CD14-positive monocyte (primary cell): ENCODE measurements around the gene AMACR. TPM values are rescaled to one million over a fixed set of nuclear protein-coding genes. Genes with fewer than 3 reads are reported as not detected.
A peak's percentile ranks its signal among the peaks of the same experiment; 100 is the strongest.

Experiments used
- DNase-seq, 3 donors: peaks; one replicate each; pipeline ENCODE4 v3.0.0-alpha.2; 2011 to 2022
- H2AFZ ChIP-seq: 2 replicates; pipeline ENCODE4 v1.6.0; 2012; ENCODE audit warnings: mild to moderate bottlenecking, low read depth, low read length, inconsistent platforms; ENCODE audit not compliant: insufficient read depth, poor library complexity, severe bottlenecking
- H3K27ac ChIP-seq, 2 donors: 1 replicate in 1 of 2; 2 replicates in 1 of 2; pipeline ENCODE4 v1.5.1; 2012 to 2013; ENCODE audit warnings: low read length in 2 of 2, control low read depth in 1 of 2, inconsistent platforms in 1 of 2, low read depth in 1 of 2, mild to moderate bottlenecking in 1 of 2
- H3K27me3 ChIP-seq, 2 donors: one replicate each; pipeline versions ENCODE4 v1.6.0 to v1.6.1; 2011 to 2013; ENCODE audit warnings: low read length in 2 of 2; ENCODE audit not compliant: control insufficient read depth in 2 of 2, insufficient read depth in 2 of 2
- H3K36me3 ChIP-seq, 2 donors: replicated peaks in 1 of 2; 1 replicate in 1 of 2; 2 replicates in 1 of 2; pipeline versions ENCODE4 v1.5.1 to v1.6.1; 2012 to 2013; ENCODE audit warnings: low read length in 2 of 2, control low read depth in 1 of 2, inconsistent platforms in 1 of 2, mild to moderate bottlenecking in 1 of 2; ENCODE audit not compliant: insufficient read depth in 2 of 2, control insufficient read depth in 1 of 2
- H3K4me1 ChIP-seq, 2 donors: 1 replicate in 1 of 2; 2 replicates in 1 of 2; pipeline versions ENCODE4 v1.5.1 to v1.6.1; 2012 to 2013; ENCODE audit warnings: low read length in 2 of 2, control low read depth in 1 of 2, inconsistent platforms in 1 of 2, mild to moderate bottlenecking in 1 of 2, moderate library complexity in 1 of 2; ENCODE audit not compliant: insufficient read depth in 2 of 2, control insufficient read depth in 1 of 2
- H3K4me2 ChIP-seq: replicated peaks from 2 replicates; pipeline ENCODE3; 2012; ENCODE audit warnings: low read length, moderate library complexity, mild to moderate bottlenecking; ENCODE audit not compliant: poor library complexity, severe bottlenecking; ENCODE audit errors: extremely low read depth
- H3K4me3 ChIP-seq, 3 experiments: fragments of 200-600 bp in 1 of 3; sonication (generic) in 1 of 3; replicated peaks in 1 of 3; 1 replicate in 2 of 3; 2 replicates in 1 of 3; pipeline ENCODE4 v1.5.1; 2011 to 2013; ENCODE audit warnings: low read length in 3 of 3, mild to moderate bottlenecking in 3 of 3, control low read depth in 2 of 3, low read depth in 2 of 3, inconsistent platforms in 1 of 3, moderate library complexity in 1 of 3
- H3K79me2 ChIP-seq: 2 replicates; pipeline ENCODE4 v1.6.0; 2012; ENCODE audit warnings: mild to moderate bottlenecking, control low read depth, inconsistent platforms, low read length, moderate library complexity; ENCODE audit not compliant: insufficient read depth
- H3K9ac ChIP-seq: 2 replicates; pipeline ENCODE4 v1.6.0; 2017; ENCODE audit warnings: low read length, mild to moderate bottlenecking; ENCODE audit not compliant: insufficient read depth, poor library complexity, severe bottlenecking
- H3K9me3 ChIP-seq, 2 donors: replicated peaks in 1 of 2; 1 replicate in 1 of 2; 2 replicates in 1 of 2; pipeline versions ENCODE4 v1.5.1 to v1.6.1; 2012 to 2013; ENCODE audit warnings: low read length in 2 of 2, control low read depth in 1 of 2; ENCODE audit not compliant: control insufficient read depth in 1 of 2, insufficient read depth in 1 of 2
- H4K20me1 ChIP-seq: 2 replicates; pipeline ENCODE4 v1.6.0; 2012; ENCODE audit warnings: mild to moderate bottlenecking, low read length, control low read depth, moderate library complexity; ENCODE audit not compliant: insufficient read depth
- H3K27ac Mint-ChIP-seq, 7 donors: one replicate each; pipeline ENCODE4 v1.8.0; 2020; ENCODE audit warnings: mild to moderate bottlenecking in 7 of 7, mixed read lengths in 7 of 7, moderate library complexity in 6 of 7, inconsistent platforms in 2 of 7
- H3K27me3 Mint-ChIP-seq, 3 donors: one replicate each; pipeline ENCODE4 v1.8.0; 2021 to 2022; ENCODE audit warnings: low read depth in 3 of 3, mild to moderate bottlenecking in 3 of 3, mixed read lengths in 3 of 3, moderate library complexity in 3 of 3, inconsistent platforms in 1 of 3
- H3K36me3 Mint-ChIP-seq, 2 donors: one replicate each; pipeline ENCODE4 v1.8.0; 2020; ENCODE audit warnings: mixed read lengths in 2 of 2, inconsistent platforms in 1 of 2, mild to moderate bottlenecking in 1 of 2
- H3K4me1 Mint-ChIP-seq: one replicate; pipeline ENCODE4 v1.8.0; 2020; ENCODE audit warnings: mild to moderate bottlenecking, mixed read lengths
- H3K4me3 Mint-ChIP-seq, 2 donors: one replicate each; pipeline ENCODE4 v1.8.0; 2020; ENCODE audit warnings: mild to moderate bottlenecking in 2 of 2, mixed read lengths in 2 of 2, moderate library complexity in 1 of 2
- H3K9me3 Mint-ChIP-seq, 7 donors: one replicate each; pipeline ENCODE4 v1.8.0; 2020 to 2022; ENCODE audit warnings: mixed read lengths in 7 of 7, mild to moderate bottlenecking in 6 of 7, moderate library complexity in 6 of 7, inconsistent platforms in 2 of 7
- WGBS: methylation state at CpG from one replicate; pipeline ENCODE4 v1.1.5; 2013; ENCODE audit warnings: missing lambda C conversion rate; ENCODE audit not compliant: insufficient coverage; 5-methylcytosine and 5-hydroxymethylcytosine counted together
- intact Hi-C, 2 donors: fragments of 100-400 bp; cut with micrococcal nuclease; formaldehyde crosslinking; loops; one replicate each; pipeline versions ENCODE4 v1.15.0 to v1.15.1; 2023
- polyA plus RNA-seq, 3 donors: library from polyadenylated mRNA; depleted of rRNA in 1 of 3; unstranded in 2 of 3; stranded (reverse) in 1 of 3; fragments of 300-500 nt in 2 of 3; fragments of >200 nt in 1 of 3; fragmentation: Illumina TruSeq in 2 of 3; gene quantifications; 1 replicate in 2 of 3; 2 replicates in 1 of 3; pipeline ENCODE4 v1.2.3, GENCODE V29; 2012 to 2021
- TF ChIP-seq, protein P1 (sequence below): fragments of 200-600 bp; IDR thresholded peaks from one replicate; pipeline ENCODE4 v1.8.0; 2022; ENCODE audit warnings: antibody characterized with exemption, mild to moderate bottlenecking

AMACR gene
- polyA plus RNA-seq, 3 donors, result 1.2 to 6.1 (median 4.8) TPM

DNA sequence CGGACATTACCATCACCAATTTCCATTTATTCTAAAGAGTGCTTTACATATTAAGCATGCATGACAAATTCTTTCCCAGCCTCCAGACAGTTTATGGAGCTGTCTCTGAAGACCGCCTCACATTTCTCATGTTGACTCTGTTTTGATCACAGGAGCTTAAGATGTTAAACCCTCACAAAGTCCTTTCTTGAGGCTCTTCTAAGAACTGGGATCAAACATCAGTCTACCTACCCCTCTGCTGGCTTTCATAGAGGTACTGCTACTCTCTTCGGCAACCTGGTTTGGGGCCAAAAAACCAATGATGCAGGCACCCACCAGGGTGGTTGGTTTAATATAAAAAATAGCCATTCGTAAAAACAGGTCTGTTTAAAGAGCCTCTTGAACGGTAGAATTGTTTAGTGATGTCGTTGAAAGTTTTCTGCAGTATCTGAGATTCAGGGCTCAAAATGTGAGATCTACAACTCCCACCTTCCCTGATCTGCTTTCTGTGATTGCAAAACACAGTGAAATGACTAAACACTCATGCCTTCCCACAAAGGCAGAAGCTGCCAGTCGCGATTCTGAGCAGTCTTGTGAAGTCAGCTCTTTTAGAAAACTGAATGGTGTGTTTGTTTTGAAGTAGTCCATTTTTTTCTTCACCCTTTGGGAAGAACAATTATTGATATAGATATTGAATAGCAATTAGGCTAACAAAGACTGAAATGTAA, 68.1 kb downstream of the AMACR start:
- peaks cover 47 to 64% (median 53%) of the 10 kb centered on the region in 3 donors for H3K27me3 Mint-ChIP-seq
- intact Hi-C loops, result loop anchor here in 1 of 2 donors (5.0 kb wide), 1 partner anchor 502 kb away; no protein-coding TSS in a partner anchor
- DNase-seq, result no peak
- Histone ChIP-seq H4K20me1 (no peaks in the 10 kb centered on the region), H3K9me3 (no peaks in the 10 kb centered on the region), H3K36me3 (no peaks in the 10 kb centered on the region), H3K4me2 (no peak overlapping the region), H3K27ac (no peak overlapping the region), H2AFZ (no peak overlapping the region), H3K79me2 (no peaks in the 10 kb centered on the region), H3K27me3 (peaks cover 18 to 56% of the 10 kb centered on the region in 2 donors), H3K4me3 (no peak overlapping the region), H3K9ac (no peak overlapping the region), H3K4me1 (no peaks in the 10 kb centered on the region)
- no peaks in the 10 kb centered on the region for H3K36me3 Mint-ChIP-seq
- 79% methylated on average over 3 of the region's 8 CpGs for WGBS
- no peak overlapping the region for H3K4me3 Mint-ChIP-seq
- H3K27ac Mint-ChIP-seq, result no peak overlapping the region
- TF ChIP-seq, protein P1, sequence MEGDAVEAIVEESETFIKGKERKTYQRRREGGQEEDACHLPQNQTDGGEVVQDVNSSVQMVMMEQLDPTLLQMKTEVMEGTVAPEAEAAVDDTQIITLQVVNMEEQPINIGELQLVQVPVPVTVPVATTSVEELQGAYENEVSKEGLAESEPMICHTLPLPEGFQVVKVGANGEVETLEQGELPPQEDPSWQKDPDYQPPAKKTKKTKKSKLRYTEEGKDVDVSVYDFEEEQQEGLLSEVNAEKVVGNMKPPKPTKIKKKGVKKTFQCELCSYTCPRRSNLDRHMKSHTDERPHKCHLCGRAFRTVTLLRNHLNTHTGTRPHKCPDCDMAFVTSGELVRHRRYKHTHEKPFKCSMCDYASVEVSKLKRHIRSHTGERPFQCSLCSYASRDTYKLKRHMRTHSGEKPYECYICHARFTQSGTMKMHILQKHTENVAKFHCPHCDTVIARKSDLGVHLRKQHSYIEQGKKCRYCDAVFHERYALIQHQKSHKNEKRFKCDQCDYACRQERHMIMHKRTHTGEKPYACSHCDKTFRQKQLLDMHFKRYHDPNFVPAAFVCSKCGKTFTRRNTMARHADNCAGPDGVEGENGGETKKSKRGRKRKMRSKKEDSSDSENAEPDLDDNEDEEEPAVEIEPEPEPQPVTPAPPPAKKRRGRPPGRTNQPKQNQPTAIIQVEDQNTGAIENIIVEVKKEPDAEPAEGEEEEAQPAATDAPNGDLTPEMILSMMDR, result no peak
- peaks cover 5% of the 10 kb centered on the region for H3K4me1 Mint-ChIP-seq
- H3K9me3 Mint-ChIP-seq, result peaks cover 0 to 26% (median 9%) of the 10 kb centered on the region in 7 donors

DNA sequence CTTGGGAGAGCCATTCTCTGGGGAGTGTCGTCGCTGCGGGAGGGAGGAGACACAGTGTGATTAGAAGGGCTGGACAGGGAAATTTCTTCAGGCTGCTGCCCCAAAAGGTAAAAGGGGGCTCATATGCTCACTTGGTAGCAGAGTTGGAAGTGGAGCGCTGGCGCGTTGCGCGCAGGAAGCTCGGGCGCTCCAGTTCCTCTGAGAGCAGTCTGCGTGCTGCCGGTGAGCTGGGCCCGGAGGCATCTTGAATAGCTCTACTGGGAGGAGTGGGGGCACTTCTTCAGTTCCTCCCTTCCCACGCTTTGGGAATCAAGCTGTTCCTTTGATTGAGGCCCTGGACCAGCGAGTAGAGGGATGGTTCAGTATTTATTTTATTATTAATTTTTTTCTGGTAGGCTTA, 69.0 kb downstream of the AMACR start:
- H3K4me1 Mint-ChIP-seq, result peaks cover 5% of the 10 kb centered on the region
- H3K4me1 ChIP-seq, result no peaks in the 10 kb centered on the region
- peaks cover 47 to 66% (median 56%) of the 10 kb centered on the region in 3 donors for H3K27me3 Mint-ChIP-seq
- no peak overlapping the region for H3K4me3 ChIP-seq
- H2AFZ ChIP-seq, result no peak overlapping the region
- no peaks in the 10 kb centered on the region for H3K9me3 ChIP-seq
- peaks cover 0 to 26% (median 9%) of the 10 kb centered on the region in 7 donors for H3K9me3 Mint-ChIP-seq
- 33% methylated on average over 13 of the region's 15 CpGs for WGBS
- peak overlapping the region in 1 of 2 donors; percentile 77 for H3K4me3 Mint-ChIP-seq
- no peaks in the 10 kb centered on the region for H3K36me3 ChIP-seq
- H3K27me3 ChIP-seq, result peaks cover 18 to 56% of the 10 kb centered on the region in 2 donors
- H3K79me2 ChIP-seq, result no peaks in the 10 kb centered on the region
- no peaks in the 10 kb centered on the region for H4K20me1 ChIP-seq
- DNase-seq, result no peak
- no peaks in the 10 kb centered on the region for H3K36me3 Mint-ChIP-seq
- no peak overlapping the region for H3K27ac Mint-ChIP-seq
- TF ChIP-seq, protein P1, result no peak
- H3K27ac ChIP-seq, result no peak overlapping the region
- no peak overlapping the region for H3K4me2 ChIP-seq
- H3K9ac ChIP-seq, result no peak overlapping the region
- intact Hi-C loops, result loop anchor here in 1 of 2 donors (5.0 kb wide), 1 partner anchor 502 kb away; no protein-coding TSS in a partner anchor
